ENCODE results near the gene MARK2. TPM values are rescaled to one million over a fixed set of nuclear protein-coding genes. Genes with fewer than 3 reads are reported as not detected.
"Not testable (repeated sequence)": the region's sequence is repeated elsewhere in the genome, so short reads cannot be mapped to it uniquely, and the experiment has no call there.

The MARK2 gene
- total RNA-seq, 1 experiment from 2014 or later, result 22.1 TPM

GRCh38 chr11:63805844-63806415 is 33.0 kb upstream of the MARK2 start:
- no peaks in the 10 kb centered on the region for H3K27me3 ChIP-seq (ENCODE audit: low read length)
- H4K20me1 ChIP-seq (ENCODE audit: insufficient read depth, low read depth, low read length), result no peaks in the 10 kb centered on the region
- no peaks in the 10 kb centered on the region for H3K9me3 ChIP-seq (ENCODE audit: low read length)
- H2AFZ ChIP-seq (ENCODE audit: low read length), result no peak overlapping the region
- DNase-seq, result no peak
- no peak overlapping the region for H3K27ac ChIP-seq (ENCODE audit: low read length)
- no peak overlapping the region for H3K9ac ChIP-seq (ENCODE audit: low read length)
- no peaks in the 10 kb centered on the region for H3K79me2 ChIP-seq (ENCODE audit: low read length)
- no peaks in the 10 kb centered on the region for H3K36me3 ChIP-seq (ENCODE audit: insufficient read depth, low read length)
- H3K4me3 ChIP-seq (ENCODE audit: low read length), result no peak overlapping the region
- no peaks in the 10 kb centered on the region for H3K9me2 ChIP-seq (replicated peaks; ENCODE audit: insufficient read depth, low read length)
- H3K4me2 ChIP-seq (ENCODE audit: low read depth, low read length, poor library complexity, severe bottlenecking), result no peak overlapping the region
- H3K4me1 ChIP-seq (ENCODE audit: low read length), result peaks cover 4% of the 10 kb centered on the region; the same call in 1 of the 2 replicates

DNA sequence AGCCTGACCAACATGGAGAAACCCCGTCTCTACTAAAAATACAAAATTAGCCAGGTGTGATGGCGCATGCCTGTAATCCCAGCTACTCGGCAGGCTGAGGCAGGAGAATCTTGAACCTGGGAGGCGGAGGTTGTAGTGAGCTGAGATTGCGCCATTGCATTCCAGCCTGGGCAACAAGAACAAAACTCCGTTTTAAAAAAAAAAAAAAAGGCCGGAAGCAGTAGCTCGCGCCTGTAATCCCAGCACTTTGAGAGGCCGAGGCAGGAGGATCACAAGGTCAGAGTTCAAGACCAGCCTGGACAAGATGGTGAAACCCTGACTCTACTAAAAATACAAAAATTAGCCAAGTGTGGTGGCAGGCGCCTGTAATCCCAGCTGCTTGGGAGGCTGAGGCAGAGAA is 28.5 kb upstream of the MARK2 start:
- DNase-seq; H3K27ac ChIP-seq (ENCODE audit: low read length); H3K4me2 ChIP-seq (ENCODE audit: low read depth, low read length, poor library complexity, severe bottlenecking); H3K9ac ChIP-seq (ENCODE audit: low read length); H3K9me3 ChIP-seq (ENCODE audit: low read length); H3K4me3 ChIP-seq (ENCODE audit: low read length); H3K27me3 ChIP-seq (ENCODE audit: low read length); H3K9me2 ChIP-seq (replicated peaks; ENCODE audit: insufficient read depth, low read length); H3K36me3 ChIP-seq (ENCODE audit: insufficient read depth, low read length); H2AFZ ChIP-seq (ENCODE audit: low read length): not testable (repeated sequence)
- peaks cover 20% of the 10 kb centered on the region for H3K79me2 ChIP-seq (ENCODE audit: low read length)
- H3K4me1 ChIP-seq (ENCODE audit: low read length), result peaks cover 16% of the 10 kb centered on the region
- peaks cover 14% of the 10 kb centered on the region for H4K20me1 ChIP-seq (ENCODE audit: insufficient read depth, low read depth, low read length)

DNA sequence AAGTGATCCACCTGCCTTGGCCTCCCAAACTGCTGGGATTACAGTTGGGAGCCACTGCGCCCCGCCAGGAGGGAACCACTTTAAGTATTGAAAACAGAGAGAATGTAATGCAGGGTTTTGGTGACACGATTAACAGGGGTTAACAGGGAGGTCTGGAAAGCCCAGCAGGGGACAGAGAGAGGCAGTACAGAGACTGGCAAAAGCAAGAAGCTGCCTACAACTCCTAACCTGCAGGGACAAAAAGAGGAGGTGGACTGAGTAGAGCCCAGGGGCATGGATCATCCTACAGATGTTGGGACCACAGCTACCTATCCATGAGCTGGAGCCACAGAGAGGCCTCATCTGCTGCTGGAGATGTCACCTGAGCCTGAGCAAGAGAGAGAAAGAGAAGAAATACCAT is 27.4 kb upstream of the MARK2 start:
- Histone ChIP-seq H3K27ac (ENCODE audit: low read length) (no peak overlapping the region), H3K36me3 (ENCODE audit: insufficient read depth, low read length) (peaks cover 18% of the 10 kb centered on the region; the same call in 1 of the 2 replicates), H3K79me2 (ENCODE audit: low read length) (peaks cover 31% of the 10 kb centered on the region), H3K9me3 (ENCODE audit: low read length) (no peaks in the 10 kb centered on the region), H3K9me2 (replicated peaks; ENCODE audit: insufficient read depth, low read length) (no peaks in the 10 kb centered on the region), H4K20me1 (ENCODE audit: insufficient read depth, low read depth, low read length) (peaks cover 26% of the 10 kb centered on the region), H2AFZ (ENCODE audit: low read length) (no peak overlapping the region), H3K4me2 (ENCODE audit: low read depth, low read length, poor library complexity, severe bottlenecking) (no peak overlapping the region), H3K4me1 (ENCODE audit: low read length) (peaks cover 17% of the 10 kb centered on the region), H3K27me3 (ENCODE audit: low read length) (no peaks in the 10 kb centered on the region), H3K4me3 (ENCODE audit: low read length) (no peak overlapping the region), H3K9ac (ENCODE audit: low read length) (no peak overlapping the region)
- DNase-seq, result no peak

GRCh38 chr11:63813035-63813562 is 25.8 kb upstream of the MARK2 start, which contains the start of gene SPINDOC:
SPINDOC (plus strand) TSS chr11:63813456; CDS start chr11:63813687, 231 bp downstream.
- no peaks in the 10 kb centered on the region for H3K9me2 ChIP-seq (replicated peaks; ENCODE audit: insufficient read depth, low read length)
- peaks cover 17% of the 10 kb centered on the region for H3K4me1 ChIP-seq (ENCODE audit: low read length)
- H3K36me3 ChIP-seq (ENCODE audit: insufficient read depth, low read length), result peaks cover 28% of the 10 kb centered on the region; the same call in 1 of the 2 replicates
- H3K27ac ChIP-seq (ENCODE audit: low read length), result peak within 1 kb of the TSS; percentile 63
- H3K4me3 ChIP-seq (ENCODE audit: low read length), result peak within 1 kb of the TSS; percentile 85
- H3K27me3 ChIP-seq (ENCODE audit: low read length), result no peaks in the 10 kb centered on the region
- no peaks in the 10 kb centered on the region for H3K9me3 ChIP-seq (ENCODE audit: low read length)
- peaks cover 34% of the 10 kb centered on the region for H4K20me1 ChIP-seq (ENCODE audit: insufficient read depth, low read depth, low read length)
- peak within 1 kb of the TSS; percentile 96 for H3K9ac ChIP-seq (ENCODE audit: low read length)
- H3K4me2 ChIP-seq (ENCODE audit: low read depth, low read length, poor library complexity, severe bottlenecking), result peak within 1 kb of the TSS; percentile 96
- peak; percentile 89 for DNase-seq
- H3K79me2 ChIP-seq (ENCODE audit: low read length), result peaks cover 44% of the 10 kb centered on the region
- no peak within 1 kb of the TSS for H2AFZ ChIP-seq (ENCODE audit: low read length)

- Histone ChIP-seq H3K4me1 (ENCODE audit: low read length) (peaks cover 17% of the 10 kb centered on the region), H3K9ac (ENCODE audit: low read length) (peak overlapping the region; percentile 96), H3K9me3 (ENCODE audit: low read length) (no peaks in the 10 kb centered on the region), H3K79me2 (ENCODE audit: low read length) (peaks cover 44% of the 10 kb centered on the region), H3K4me2 (ENCODE audit: low read depth, low read length, poor library complexity, severe bottlenecking) (peak overlapping the region; percentile 96), H3K27me3 (ENCODE audit: low read length) (no peaks in the 10 kb centered on the region), H4K20me1 (ENCODE audit: insufficient read depth, low read depth, low read length) (peaks cover 34% of the 10 kb centered on the region), H3K4me3 (ENCODE audit: low read length) (peak overlapping the region; percentile 85), H3K9me2 (replicated peaks; ENCODE audit: insufficient read depth, low read length) (no peaks in the 10 kb centered on the region), H3K36me3 (ENCODE audit: insufficient read depth, low read length) (peaks cover 28% of the 10 kb centered on the region; the same call in 1 of the 2 replicates), H2AFZ (ENCODE audit: low read length) (no peak overlapping the region), H3K27ac (ENCODE audit: low read length) (peak overlapping the region; percentile 63)
- DNase-seq, result peak; percentile 81
These were observed 25.1 kb upstream of the MARK2 start for GRCh38 chr11:63813563-63814382.

- H3K9me3 ChIP-seq (ENCODE audit: low read length), result no peaks in the 10 kb centered on the region
- no peaks in the 10 kb centered on the region for H3K9me2 ChIP-seq (replicated peaks; ENCODE audit: insufficient read depth, low read length)
- DNase-seq, result peak; percentile 72
- peaks cover 44% of the 10 kb centered on the region for H3K79me2 ChIP-seq (ENCODE audit: low read length)
- no peaks in the 10 kb centered on the region for H3K27me3 ChIP-seq (ENCODE audit: low read length)
- peak overlapping the region; percentile 85 for H3K4me3 ChIP-seq (ENCODE audit: low read length)
- H4K20me1 ChIP-seq (ENCODE audit: insufficient read depth, low read depth, low read length), result peaks cover 34% of the 10 kb centered on the region
- peak overlapping the region; percentile 96 for H3K9ac ChIP-seq (ENCODE audit: low read length)
- H3K4me2 ChIP-seq (ENCODE audit: low read depth, low read length, poor library complexity, severe bottlenecking), result peak overlapping the region; percentile 96
- H3K36me3 ChIP-seq (ENCODE audit: insufficient read depth, low read length), result peaks cover 28% of the 10 kb centered on the region; the same call in 1 of the 2 replicates
- peak overlapping the region; percentile 63 for H3K27ac ChIP-seq (ENCODE audit: low read length)
- peaks cover 17% of the 10 kb centered on the region for H3K4me1 ChIP-seq (ENCODE audit: low read length)
- no peak overlapping the region for H2AFZ ChIP-seq (ENCODE audit: low read length)
These were observed 24.6 kb upstream of the MARK2 start for GRCh38 chr11:63814383-63814736.

- no peak overlapping the region for H3K4me2 ChIP-seq (ENCODE audit: low read depth, low read length, poor library complexity, severe bottlenecking)
- no peak overlapping the region for H3K4me3 ChIP-seq (ENCODE audit: low read length)
- H3K27me3 ChIP-seq (ENCODE audit: low read length), result no peaks in the 10 kb centered on the region
- no peak overlapping the region for H3K9ac ChIP-seq (ENCODE audit: low read length)
- no peaks in the 10 kb centered on the region for H3K9me2 ChIP-seq (replicated peaks; ENCODE audit: insufficient read depth, low read length)
- H3K36me3 ChIP-seq (ENCODE audit: insufficient read depth, low read length), result peaks cover 30% of the 10 kb centered on the region
- H3K79me2 ChIP-seq (ENCODE audit: low read length), result peaks cover 44% of the 10 kb centered on the region
- DNase-seq, result no peak
- peaks cover 17% of the 10 kb centered on the region for H3K4me1 ChIP-seq (ENCODE audit: low read length)
- no peak overlapping the region for H3K27ac ChIP-seq (ENCODE audit: low read length)
- H3K9me3 ChIP-seq (ENCODE audit: low read length), result no peaks in the 10 kb centered on the region
- peaks cover 34% of the 10 kb centered on the region for H4K20me1 ChIP-seq (ENCODE audit: insufficient read depth, low read depth, low read length)
- H2AFZ ChIP-seq (ENCODE audit: low read length), result no peak overlapping the region
These were observed 22.7 kb upstream of the MARK2 start for GRCh38 chr11:63816166-63816565.

GRCh38 chr11:63816732-63817131 is 22.2 kb upstream of the MARK2 start:
- Histone ChIP-seq H3K79me2 (ENCODE audit: low read length) (peaks cover 44% of the 10 kb centered on the region), H4K20me1 (ENCODE audit: insufficient read depth, low read depth, low read length) (peaks cover 34% of the 10 kb centered on the region), H3K9me2 (replicated peaks; ENCODE audit: insufficient read depth, low read length) (no peaks in the 10 kb centered on the region), H3K27ac (ENCODE audit: low read length) (no peak overlapping the region), H2AFZ (ENCODE audit: low read length) (no peak overlapping the region), H3K9me3 (ENCODE audit: low read length) (no peaks in the 10 kb centered on the region), H3K9ac (ENCODE audit: low read length) (no peak overlapping the region), H3K36me3 (ENCODE audit: insufficient read depth, low read length) (peaks cover 35% of the 10 kb centered on the region), H3K4me1 (ENCODE audit: low read length) (peaks cover 17% of the 10 kb centered on the region), H3K4me3 (ENCODE audit: low read length) (no peak overlapping the region), H3K4me2 (ENCODE audit: low read depth, low read length, poor library complexity, severe bottlenecking) (no peak overlapping the region), H3K27me3 (ENCODE audit: low read length) (no peaks in the 10 kb centered on the region)
- DNase-seq, result no peak
